GM19043 (cell line): Measurements from ENCODE around the gene LRRC3.

Source experiments
- ATAC-seq: cut with Tn5 transposase; IDR thresholded peaks from one replicate; pipeline ENCODE4 v1.9.1; 2021; ENCODE audit warnings: low read depth; ENCODE audit not compliant: unreplicated experiment

Gene LRRC3

DNA sequence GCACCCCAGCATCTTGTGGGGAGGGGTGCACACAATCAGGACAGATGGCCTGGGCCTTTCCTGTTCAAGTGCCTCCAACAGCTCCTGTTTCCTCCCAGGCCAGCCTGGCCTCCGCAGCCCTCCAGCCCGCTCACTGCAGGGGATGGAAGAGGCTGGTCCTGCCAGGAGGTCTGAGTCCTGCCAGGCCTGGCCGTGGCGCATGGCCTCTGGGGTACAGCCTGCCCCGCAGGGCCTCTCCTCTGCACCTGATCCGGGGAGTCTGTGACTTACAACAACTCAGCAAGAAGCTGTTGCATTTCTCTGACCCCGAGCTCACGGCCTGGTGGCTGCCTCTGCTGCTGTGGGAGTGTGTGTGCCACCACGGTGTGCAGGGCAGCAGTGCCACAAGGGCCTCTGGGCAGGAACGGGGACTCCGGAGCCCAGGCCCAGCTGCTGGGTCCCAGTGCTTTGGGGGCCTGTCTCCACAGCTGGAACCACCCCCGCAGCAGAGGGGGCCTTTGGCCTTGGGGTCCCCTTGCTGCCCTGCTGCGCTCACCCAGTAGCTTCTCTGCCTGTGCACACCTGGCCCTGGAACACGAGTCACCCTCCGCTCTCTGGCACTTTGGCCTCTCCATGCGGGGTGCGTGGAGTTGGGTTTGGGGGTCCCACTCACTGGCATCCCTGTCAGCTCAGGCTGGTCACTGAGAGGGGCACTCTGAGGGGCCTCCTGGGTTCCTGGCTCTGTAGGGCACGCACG, 17.4 kb upstream of the LRRC3 start:
- no peak for ATAC-seq

DNA sequence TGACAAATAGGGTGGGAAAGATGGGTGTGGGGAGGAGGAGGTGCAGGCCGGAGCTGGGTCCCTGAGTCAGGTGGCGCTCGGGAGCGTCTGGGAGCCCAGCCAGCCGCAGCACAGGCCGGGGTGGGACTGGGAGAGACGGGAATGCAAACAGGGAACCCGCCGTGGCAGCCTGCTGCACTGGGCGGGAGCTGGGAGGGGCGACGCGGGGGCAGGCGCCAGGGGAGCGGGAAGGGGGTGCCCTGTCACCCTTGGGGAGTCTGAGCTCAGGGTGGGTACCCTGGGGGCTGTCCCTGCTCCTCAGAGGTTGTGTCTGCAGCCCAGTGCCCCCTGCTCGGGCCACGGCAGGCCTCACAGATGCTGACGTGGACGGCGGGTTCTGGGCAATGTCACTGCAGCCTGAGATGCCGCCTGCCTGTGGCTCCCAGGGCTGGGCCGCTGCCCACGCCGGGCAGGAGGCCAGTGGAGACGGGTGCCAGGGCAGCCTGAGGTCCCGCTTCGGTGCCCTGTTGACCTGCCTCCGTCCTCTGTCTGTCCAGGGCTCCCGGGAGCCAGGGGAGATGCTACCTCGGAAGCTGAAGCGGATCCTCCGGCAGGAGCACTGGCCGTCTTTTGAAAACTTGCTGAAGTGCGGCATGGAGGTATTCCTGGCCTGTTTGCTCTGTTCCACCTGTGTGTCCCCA, 16.6 kb upstream of the LRRC3 start:
- no peak for ATAC-seq

DNA sequence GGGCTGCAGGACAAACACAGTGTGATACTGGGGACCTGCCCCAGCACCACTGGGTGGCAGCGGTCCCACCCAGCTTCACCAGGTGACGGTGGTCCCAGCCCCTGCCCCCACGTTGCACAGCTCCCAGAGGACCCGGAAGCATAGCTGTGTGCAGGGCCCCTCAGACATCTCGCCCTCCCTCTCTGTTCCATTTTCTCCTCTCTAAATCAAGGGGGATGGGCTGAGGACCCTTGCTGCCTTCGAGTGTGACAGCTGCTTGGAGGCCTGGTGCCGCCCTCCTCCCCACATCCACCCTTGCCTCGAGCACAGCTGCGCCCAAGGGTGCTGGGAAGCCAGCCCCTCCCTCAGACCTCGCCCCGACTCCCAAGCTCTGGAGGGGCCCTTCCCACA, 16.1 kb upstream of the LRRC3 start:
- ATAC-seq, result no peak

DNA sequence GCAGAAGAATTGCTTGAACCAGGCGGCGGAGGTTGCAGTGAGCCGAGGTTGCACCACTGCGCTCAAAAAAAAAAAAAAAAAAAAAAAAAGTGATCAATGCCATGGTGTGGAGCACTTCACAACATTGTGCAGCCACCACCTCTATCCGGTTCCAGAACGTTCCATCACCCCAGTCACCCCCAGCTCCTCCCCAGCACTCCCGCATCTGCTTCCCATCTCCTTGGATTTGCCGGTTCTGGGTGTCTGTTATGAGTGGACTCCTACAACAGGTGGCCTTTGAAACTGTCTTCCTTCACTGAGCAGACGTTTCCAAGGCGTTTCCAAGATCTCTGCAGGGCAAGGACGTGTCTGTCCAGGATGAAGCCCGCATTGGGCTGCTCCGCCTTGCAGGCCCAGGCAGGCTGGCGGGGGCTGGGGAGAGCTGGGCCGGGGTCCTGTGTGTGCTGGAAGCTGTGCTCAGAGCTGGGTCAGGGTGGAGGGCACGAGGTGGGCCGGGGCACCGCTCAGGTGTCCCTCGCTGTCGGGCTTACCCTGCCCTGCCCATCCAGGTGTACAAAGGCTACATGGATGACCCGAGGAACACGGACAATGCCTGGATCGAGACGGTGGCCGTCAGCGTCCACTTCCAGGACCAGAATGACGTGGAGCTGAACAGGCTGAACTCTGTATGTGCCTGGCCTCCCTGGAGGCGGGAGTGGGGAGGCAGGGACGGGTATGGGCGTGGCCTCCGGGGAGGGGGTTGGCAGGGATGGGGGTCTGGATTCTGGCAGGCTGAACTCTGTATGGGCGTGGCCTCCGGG, 14.9 kb upstream of the LRRC3 start:
- ATAC-seq, result no peak

DNA sequence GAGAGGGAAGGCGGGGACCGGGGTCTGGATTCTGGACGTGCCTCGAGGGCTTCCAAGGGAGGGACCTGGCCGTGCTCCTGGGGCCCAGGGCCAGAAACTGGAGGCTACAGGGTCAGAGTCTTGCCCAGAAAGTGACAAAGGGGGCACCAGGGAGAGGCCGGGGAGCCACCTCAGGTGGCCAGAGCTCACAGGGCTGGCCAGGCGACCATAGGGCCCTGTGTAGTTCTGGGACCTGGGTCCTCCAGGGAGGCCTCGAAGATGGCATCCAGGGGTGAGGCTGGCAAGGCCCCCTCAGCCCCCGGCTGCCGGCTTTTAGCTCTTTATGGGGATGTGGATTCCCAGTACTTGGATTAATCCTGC, 14.3 kb upstream of the LRRC3 start:
- no peak for ATAC-seq

DNA sequence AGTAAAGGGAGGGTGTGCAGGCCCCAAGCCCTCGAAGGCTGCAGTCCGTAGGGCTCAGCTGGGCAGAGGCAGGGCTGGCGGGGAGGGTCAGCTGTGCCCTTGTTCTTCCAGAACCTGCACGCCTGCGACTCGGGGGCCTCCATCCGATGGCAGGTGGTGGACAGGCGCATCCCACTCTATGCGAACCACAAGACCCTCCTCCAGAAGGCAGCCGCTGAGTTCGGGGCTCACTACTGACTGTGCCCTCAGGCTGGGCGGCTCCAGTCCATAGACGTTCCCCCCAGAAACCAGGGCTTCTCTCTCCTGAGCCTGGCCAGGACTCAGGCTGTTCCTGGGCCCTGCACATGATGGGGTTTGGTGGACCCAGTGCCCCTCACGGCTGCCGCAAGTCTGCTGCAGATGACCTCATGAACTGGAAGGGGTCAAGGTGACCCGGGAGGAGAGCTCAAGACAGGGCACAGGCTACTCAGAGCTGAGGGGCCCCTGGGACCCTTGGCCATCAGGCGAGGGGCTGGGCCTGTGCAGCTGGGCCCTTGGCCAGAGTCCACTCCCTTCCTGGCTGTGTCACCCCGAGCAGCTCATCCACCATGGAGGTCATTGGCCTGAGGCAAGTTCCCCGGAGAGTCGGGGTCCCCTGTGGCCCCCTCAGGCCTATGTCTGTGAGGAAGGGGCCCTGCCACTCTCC, 13.6 kb upstream of the LRRC3 start:
- ATAC-seq, result no peak

- no peak for ATAC-seq
These were observed 12.8 kb upstream of the LRRC3 start for GRCh38 chr21:44442266-44443125.

- ATAC-seq, result no peak
These were observed 11.9 kb upstream of the LRRC3 start for GRCh38 chr21:44443291-44443890.

- ATAC-seq, result no peak
These were observed 11.4 kb upstream of the LRRC3 start for GRCh38 chr21:44443891-44444285.

GRCh38 chr21:44444286-44444931, 10.9 kb upstream of the LRRC3 start:
- ATAC-seq, result no peak

- no peak for ATAC-seq
These were observed 10.0 kb upstream of the LRRC3 start for GRCh38 chr21:44445145-44445812.

DNA sequence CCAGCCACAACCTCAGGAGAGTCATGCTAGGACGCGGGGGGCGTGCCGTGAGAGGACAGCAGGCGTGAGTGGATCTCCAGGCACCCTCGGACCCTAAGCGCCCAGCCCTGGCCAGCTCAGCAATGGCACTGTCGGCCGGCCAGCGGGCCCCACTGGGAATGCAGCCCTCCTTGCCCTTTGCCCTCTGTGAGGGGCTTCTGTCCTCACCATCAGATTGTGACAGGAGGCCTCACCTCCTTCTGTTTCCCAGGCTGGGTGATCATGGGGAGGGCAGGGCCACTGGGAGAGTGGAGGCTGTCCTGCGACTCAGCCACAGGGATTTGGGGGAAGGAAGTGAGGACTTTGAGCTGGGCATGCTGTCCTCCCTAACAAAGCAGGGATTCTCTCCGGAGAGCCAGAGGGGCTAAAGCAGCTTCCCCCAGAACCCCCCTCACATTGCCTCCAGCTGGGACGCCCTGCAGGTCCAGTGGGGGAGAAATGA, 6.6 kb upstream of the LRRC3 start:
- ATAC-seq, result no peak

GRCh38 chr21:44449473-44450363, 5.6 kb upstream of the LRRC3 start:
- ATAC-seq, result no peak

GRCh38 chr21:44450402-44450801, 4.9 kb upstream of the LRRC3 start:
- no peak for ATAC-seq

DNA sequence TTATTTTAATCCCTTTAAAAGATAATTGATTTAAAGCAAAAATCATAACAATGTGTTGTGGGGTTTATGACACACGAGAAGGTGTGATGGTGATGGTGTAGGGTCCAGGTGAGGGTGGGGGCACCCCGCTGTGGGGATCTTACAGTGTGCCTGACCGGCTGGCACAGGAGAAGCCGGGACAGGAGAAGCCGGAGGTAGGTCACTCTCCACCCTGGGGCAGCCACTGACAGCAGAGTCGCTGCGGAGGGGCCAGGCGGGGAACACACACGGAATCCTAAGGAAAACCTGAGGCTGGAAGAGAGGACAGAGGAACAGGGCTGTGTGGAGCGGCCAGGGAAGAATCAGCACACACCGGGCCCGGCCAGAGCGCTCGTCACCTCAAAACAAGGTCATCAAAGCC, 4.3 kb upstream of the LRRC3 start:
- ATAC-seq, result no peak

DNA sequence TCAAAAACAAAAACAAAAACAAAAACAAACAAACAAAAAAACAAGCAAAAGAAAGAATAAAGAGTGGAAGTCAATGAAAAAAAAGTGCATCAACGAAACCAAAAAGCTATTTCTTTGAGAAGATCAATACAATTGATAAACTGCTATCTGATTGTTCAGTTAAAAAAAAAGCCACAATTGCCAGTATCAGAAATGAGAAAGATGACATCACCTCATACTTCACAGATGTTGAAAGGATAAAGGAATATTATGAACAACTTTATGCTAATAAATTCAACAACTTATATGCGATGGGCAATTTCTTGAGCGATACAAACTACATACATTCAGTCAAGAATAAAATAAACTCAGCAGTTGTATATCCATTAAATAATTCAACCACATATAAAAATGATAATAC, 2.2 kb upstream of the LRRC3 start:
- ATAC-seq, result no peak

GRCh38 chr21:44454058-44454457, 1.3 kb upstream of the LRRC3 start:
- ATAC-seq, result no peak
